PFSK-1 (cell line): ENCODE results near the gene RAD1.

Experiments
- FOXP2 ChIP-seq: optimal IDR thresholded peaks from 2 replicates; pipeline ENCODE3; 2011; ENCODE audit warnings: borderline replicate concordance, control low read depth, inconsistent platforms; ENCODE audit not compliant: insufficient read depth; ENCODE audit errors: extremely low read length, extremely low read depth
- POLR2AphosphoS5 ChIP-seq: IDR thresholded peaks from 2 replicates; pipeline ENCODE4 v1.6.1; 2012; ENCODE audit warnings: low read depth, mild to moderate bottlenecking, control low read depth, low read length, moderate library complexity
- SIN3A ChIP-seq: IDR thresholded peaks from 2 replicates; pipeline ENCODE4 v1.6.1; 2012; ENCODE audit warnings: mild to moderate bottlenecking, low read length, moderate library complexity, borderline replicate concordance; ENCODE audit not compliant: insufficient read depth
- TAF1 ChIP-seq: IDR thresholded peaks from 2 replicates; pipeline ENCODE4 v1.6.1; 2012; ENCODE audit warnings: low read length, control low read depth, borderline replicate concordance; ENCODE audit not compliant: insufficient read depth
- TF ChIP-seq, protein P1 (sequence below), 2 experiments: IDR thresholded peaks; 2 replicates each; pipeline versions ENCODE4 v1.6.1 to v1.8.0; 2011 to 2012; ENCODE audit warnings: low read depth in 2 of 2, low read length in 2 of 2, control low read depth in 1 of 2, inconsistent platforms in 1 of 2, mild to moderate bottlenecking in 1 of 2, moderate library complexity in 1 of 2; ENCODE audit not compliant: insufficient read depth in 1 of 2

The RAD1 gene

DNA sequence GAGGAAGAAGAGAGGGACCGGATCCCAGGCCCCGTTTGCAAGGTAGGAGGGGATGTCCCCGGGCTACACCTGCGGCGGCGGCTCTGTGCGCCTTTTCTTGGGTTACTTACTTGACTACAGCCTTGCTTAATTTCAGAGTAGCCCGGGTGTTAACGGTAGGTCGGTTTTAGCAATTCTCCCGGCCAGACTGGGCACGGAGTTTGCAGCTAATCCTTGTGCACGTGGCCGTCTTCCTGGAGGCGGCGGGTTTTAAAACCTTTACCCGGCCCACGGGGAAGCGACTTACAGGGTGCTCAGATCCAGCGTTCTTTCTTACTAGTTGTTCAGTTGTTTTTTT lies 520 bp upstream of the RAD1 start:
- TF ChIP-seq FOXP2, result no peak
- TF ChIP-seq, protein P1, sequence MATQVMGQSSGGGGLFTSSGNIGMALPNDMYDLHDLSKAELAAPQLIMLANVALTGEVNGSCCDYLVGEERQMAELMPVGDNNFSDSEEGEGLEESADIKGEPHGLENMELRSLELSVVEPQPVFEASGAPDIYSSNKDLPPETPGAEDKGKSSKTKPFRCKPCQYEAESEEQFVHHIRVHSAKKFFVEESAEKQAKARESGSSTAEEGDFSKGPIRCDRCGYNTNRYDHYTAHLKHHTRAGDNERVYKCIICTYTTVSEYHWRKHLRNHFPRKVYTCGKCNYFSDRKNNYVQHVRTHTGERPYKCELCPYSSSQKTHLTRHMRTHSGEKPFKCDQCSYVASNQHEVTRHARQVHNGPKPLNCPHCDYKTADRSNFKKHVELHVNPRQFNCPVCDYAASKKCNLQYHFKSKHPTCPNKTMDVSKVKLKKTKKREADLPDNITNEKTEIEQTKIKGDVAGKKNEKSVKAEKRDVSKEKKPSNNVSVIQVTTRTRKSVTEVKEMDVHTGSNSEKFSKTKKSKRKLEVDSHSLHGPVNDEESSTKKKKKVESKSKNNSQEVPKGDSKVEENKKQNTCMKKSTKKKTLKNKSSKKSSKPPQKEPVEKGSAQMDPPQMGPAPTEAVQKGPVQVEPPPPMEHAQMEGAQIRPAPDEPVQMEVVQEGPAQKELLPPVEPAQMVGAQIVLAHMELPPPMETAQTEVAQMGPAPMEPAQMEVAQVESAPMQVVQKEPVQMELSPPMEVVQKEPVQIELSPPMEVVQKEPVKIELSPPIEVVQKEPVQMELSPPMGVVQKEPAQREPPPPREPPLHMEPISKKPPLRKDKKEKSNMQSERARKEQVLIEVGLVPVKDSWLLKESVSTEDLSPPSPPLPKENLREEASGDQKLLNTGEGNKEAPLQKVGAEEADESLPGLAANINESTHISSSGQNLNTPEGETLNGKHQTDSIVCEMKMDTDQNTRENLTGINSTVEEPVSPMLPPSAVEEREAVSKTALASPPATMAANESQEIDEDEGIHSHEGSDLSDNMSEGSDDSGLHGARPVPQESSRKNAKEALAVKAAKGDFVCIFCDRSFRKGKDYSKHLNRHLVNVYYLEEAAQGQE (IDR thresholded peaks at IDR 0.05; ENCODE audit: insufficient read depth in 1 of 2, low read depth in 2 of 2, low read length in 2 of 2), result no peak
- no peak for TF ChIP-seq TAF1
- TF ChIP-seq SIN3A, result no peak
- no peak for TF ChIP-seq POLR2AphosphoS5

DNA sequence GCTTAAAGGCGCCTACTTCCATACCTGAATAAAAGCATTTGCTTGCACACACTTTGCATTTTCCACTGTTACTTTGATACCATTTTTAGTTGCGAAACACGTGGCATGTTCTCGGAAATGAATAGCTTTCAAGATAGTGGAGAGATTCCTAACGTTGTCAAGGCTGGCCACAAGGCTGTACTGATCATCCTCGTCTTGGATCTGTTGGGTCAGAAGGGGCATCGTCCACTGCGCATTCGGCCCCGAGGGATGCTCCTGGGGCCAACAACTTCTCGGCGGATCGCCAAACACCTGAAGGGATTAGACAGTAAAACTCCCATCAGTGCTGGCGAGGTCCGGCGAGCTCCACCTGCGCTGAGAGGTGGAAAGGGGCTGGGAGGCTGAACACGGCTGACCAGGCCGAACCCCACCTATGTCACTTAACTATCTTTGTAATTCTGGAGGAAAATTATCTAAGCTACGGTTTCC lies 599 bp downstream of the RAD1 start:
- TF ChIP-seq, protein P1 (IDR thresholded peaks at IDR 0.05; ENCODE audit: insufficient read depth in 1 of 2, low read depth in 2 of 2, low read length in 2 of 2), result no peak
- TF ChIP-seq TAF1 (no peak), FOXP2 (no peak), SIN3A (no peak), POLR2AphosphoS5 (no peak)

DNA sequence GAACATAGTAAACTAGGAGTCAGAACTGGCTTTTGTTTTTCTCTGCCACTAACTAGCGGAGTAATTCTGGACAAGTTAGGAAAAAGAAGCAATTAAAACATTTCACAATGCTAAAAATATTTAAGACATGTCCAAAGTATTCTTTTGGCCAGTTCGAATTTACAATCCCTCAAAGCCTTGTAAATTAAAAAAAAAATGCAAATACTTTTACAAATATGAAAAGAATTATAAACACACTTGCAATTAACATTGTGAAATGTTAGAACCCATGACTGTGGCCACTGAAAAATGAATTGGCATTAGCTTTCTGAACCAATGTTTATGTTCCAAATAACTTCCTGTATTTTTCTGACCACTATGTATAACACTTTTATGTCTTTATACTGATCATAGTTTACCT lies 2.2 kb downstream of the RAD1 start:
- TF ChIP-seq FOXP2 (no peak), POLR2AphosphoS5 (no peak), SIN3A (no peak), TAF1 (no peak)

DNA sequence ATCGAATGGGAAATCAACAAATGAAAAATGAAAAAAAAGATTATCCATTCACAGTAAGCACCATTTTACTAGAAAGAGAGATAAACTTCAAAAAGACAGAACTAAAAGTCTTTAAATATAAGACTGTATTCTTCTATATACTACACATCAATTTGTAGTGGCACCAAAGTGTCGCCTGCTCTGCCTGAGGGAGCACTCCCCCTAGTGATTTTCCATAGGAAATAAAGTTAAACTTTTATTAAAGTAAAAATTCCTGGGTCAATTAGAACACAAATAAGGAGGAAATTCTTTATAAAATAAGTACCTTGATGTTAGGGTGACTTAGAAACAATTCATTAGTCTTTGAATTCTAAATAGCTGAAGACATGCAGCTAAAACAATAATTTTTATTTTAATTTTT lies 9.7 kb downstream of the RAD1 start:
- no peak for TF ChIP-seq TAF1
- no peak for TF ChIP-seq SIN3A
- TF ChIP-seq POLR2AphosphoS5, result no peak
- TF ChIP-seq FOXP2, result no peak
- TF ChIP-seq, protein P1 (IDR thresholded peaks at IDR 0.05; ENCODE audit: insufficient read depth in 1 of 2, low read depth in 2 of 2, low read length in 2 of 2), result no peak

DNA sequence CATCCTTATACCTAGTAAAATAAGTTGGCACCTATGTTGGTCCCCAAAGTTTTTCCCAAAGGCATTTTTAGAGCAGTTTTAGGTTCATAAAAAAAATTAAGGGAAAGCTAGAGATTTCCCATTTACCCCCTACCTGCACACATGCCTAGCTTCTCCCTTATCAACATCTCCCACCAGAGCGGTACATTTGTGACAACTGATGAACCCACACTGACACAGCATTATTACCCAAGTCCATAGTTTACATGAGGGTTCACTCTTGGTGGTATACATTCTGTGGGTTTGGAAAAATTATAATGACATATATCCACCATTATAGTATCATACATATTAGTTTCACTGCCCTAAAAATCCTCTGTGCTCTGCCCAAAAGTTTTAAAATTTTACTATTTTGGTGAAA lies 12.0 kb downstream of the RAD1 start:
- TF ChIP-seq POLR2AphosphoS5, result no peak
- no peak for TF ChIP-seq FOXP2
- TF ChIP-seq TAF1, result no peak
- TF ChIP-seq SIN3A, result no peak
- TF ChIP-seq, protein P1 (IDR thresholded peaks at IDR 0.05; ENCODE audit: insufficient read depth in 1 of 2, low read depth in 2 of 2, low read length in 2 of 2), result no peak
